ENCODE data around the gene ZNF615.
A peak's percentile ranks its signal among the peaks of the same experiment; 100 is the strongest.
"Not testable (repeated sequence)": the region's sequence is repeated elsewhere in the genome, so short reads cannot be mapped to it uniquely, and the experiment has no call there.

ZNF615 gene

DNA sequence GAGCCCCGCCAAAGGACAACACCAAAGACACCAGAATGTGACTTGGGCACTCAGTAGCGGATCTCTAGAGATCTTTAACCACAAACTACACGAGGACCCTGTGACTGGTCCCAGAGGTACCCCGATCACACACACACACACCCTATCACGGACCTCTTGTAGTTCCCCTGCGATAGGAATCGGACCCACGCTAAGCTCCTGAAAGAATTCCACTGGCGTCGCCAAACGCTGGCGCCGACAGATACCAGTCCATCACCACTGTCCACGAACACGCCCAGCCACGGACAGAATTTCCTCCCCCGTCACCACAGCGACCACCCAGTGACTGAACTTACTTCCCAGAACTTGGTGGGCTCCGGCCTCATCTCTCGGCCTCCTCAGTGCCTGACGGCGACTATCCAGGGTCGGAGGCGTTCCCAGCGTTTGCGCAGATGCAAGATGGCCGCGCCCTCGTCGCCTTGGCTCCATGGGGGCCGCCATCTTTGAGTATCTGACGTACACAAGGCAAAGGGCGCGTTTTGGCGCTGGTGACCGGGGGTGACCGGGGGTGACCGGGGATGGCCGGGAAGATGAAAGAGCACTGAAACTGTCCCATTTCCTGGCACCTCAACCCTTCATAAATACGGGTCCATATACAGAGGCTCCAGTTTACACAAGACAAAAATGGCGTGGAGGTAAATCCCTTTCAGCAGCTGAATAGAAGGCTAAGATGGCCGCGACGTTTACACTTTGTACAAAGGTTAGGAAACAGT lies at the start of gene ZNF615:
Gene ZNF615 (minus strand): TSS at position 406 of the 752 bp plus-strand sequence. CDS start 4,500 bp downstream, outside the sequence.
- peaks cover 8 to 22% (median 12%) of the 10 kb centered on the region in 5 donors for H3K36me3 ChIP-seq (ENCODE audit: control insufficient read depth in 5 of 5, insufficient read depth in 5 of 5, low read length in 5 of 5)
- H3K9ac ChIP-seq (ENCODE audit: low read length in 5 of 5), result peak within 1 kb of the TSS; percentile 89 to 97 (median 95)
- no peaks in the 10 kb centered on the region for H3K27me3 ChIP-seq (ENCODE audit: control insufficient read depth in 5 of 5, insufficient read depth in 4 of 5, low read length in 5 of 5)
- peaks cover 3 to 28% (median 13%) of the 10 kb centered on the region in 5 donors for H3K9me3 ChIP-seq (ENCODE audit: control insufficient read depth in 5 of 5, low read length in 5 of 5)
- peaks cover 4 to 15% (median 11%) of the 10 kb centered on the region in 5 donors for H3K4me1 ChIP-seq (ENCODE audit: control insufficient read depth in 5 of 5, insufficient read depth in 5 of 5, low read length in 5 of 5)
- H3K4me3 ChIP-seq (ENCODE audit: low read depth in 1 of 5, low read length in 5 of 5), result peak within 1 kb of the TSS; percentile 98 to 100 (median 99)
- H3K27ac ChIP-seq (ENCODE audit: low read depth, low read length), result peak within 1 kb of the TSS; percentile 77

- not testable (repeated sequence) for H3K4me1 ChIP-seq (ENCODE audit: control insufficient read depth in 5 of 5, insufficient read depth in 5 of 5, low read length in 5 of 5); H3K27ac ChIP-seq (ENCODE audit: low read depth, low read length); H3K9ac ChIP-seq (ENCODE audit: low read length in 5 of 5); H3K36me3 ChIP-seq (ENCODE audit: control insufficient read depth in 5 of 5, insufficient read depth in 5 of 5, low read length in 5 of 5); H3K27me3 ChIP-seq (ENCODE audit: control insufficient read depth in 5 of 5, insufficient read depth in 4 of 5, low read length in 5 of 5)
- H3K4me3 ChIP-seq (ENCODE audit: low read depth in 1 of 5, low read length in 5 of 5), result peak overlapping the region in 1 of 5 donors; percentile 17
- peaks cover 18 to 58% (median 44%) of the 10 kb centered on the region in 5 donors for H3K9me3 ChIP-seq (ENCODE audit: control insufficient read depth in 5 of 5, low read length in 5 of 5)
These were observed 48.5 kb upstream of the ZNF615 start for GRCh38 chr19:52056480-52056879.

GRCh38 chr19:52051736-52052135 lies 43.7 kb upstream of the ZNF615 start:
- not testable (repeated sequence) for H3K9ac ChIP-seq (ENCODE audit: low read length in 5 of 5); H3K36me3 ChIP-seq (ENCODE audit: control insufficient read depth in 5 of 5, insufficient read depth in 5 of 5, low read length in 5 of 5); H3K27me3 ChIP-seq (ENCODE audit: control insufficient read depth in 5 of 5, insufficient read depth in 4 of 5, low read length in 5 of 5); H3K27ac ChIP-seq (ENCODE audit: low read depth, low read length)
- Histone ChIP-seq H3K4me1 (ENCODE audit: control insufficient read depth in 5 of 5, insufficient read depth in 5 of 5, low read length in 5 of 5) (peaks cover 0 to 15% (median 10%) of the 10 kb centered on the region in 5 donors), H3K4me3 (ENCODE audit: low read depth in 1 of 5, low read length in 5 of 5) (peak overlapping the region in 3 of 5 donors; percentile 28 to 40 (median 33)), H3K9me3 (ENCODE audit: control insufficient read depth in 5 of 5, low read length in 5 of 5) (peaks cover 5 to 29% (median 21%) of the 10 kb centered on the region in 5 donors)

DNA sequence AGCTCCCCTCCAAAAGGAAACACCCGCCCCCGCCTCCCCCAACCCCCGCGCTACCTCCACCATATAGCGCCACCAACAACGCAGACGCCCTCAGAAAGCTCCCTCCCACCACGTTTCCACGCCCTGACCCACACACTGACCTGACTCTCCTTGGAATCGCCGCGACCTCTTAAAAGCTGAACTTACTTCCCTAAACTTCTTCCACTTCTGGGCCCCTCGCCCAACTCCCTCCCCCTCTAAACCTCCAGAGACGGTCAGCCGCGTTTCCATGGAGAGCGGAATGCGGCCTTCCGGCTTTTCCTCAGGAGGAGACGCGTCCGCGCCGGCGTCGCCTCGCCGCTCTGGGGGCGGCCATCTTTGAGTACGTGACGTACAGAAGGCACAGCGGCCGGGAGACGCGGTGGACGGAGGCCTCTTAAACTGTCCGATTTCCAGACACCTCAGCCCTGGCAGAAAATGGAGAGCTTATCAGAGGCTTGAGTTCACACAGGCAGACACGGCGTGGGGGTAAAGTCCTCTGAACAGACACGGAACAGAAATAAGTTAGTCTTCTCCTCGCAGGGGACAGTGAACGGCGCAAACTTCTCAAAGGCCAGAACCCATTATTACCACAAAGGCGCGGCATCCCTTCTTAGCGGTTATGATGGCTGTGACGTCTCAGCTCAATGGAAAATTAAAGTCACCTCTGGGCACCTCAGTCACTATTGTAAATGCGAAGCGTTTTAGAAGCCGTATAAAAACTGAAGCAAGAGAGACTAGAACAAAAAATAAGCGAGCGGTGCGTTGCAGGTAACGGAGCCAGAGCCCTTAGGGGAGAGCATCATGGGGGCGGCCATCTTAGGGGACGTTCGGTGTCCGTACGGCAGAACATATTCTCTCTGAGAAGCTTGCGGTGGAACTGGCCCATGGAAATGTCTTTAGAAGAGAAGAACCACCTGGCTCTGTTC lies 40.8 kb upstream of the ZNF615 start, which contains the start of gene ZNF432:
Gene ZNF432 (minus strand): TSS at position 284 of the 947 bp plus-strand sequence. CDS start 1,970 bp downstream, outside the sequence.
- peaks cover 11 to 21% (median 13%) of the 10 kb centered on the region in 5 donors for H3K36me3 ChIP-seq (ENCODE audit: control insufficient read depth in 5 of 5, insufficient read depth in 5 of 5, low read length in 5 of 5)
- peak within 1 kb of the TSS; percentile 96 for H3K27ac ChIP-seq (ENCODE audit: low read depth, low read length)
- no peaks in the 10 kb centered on the region for H3K27me3 ChIP-seq (ENCODE audit: control insufficient read depth in 5 of 5, insufficient read depth in 4 of 5, low read length in 5 of 5)
- peaks cover 5 to 24% (median 17%) of the 10 kb centered on the region in 5 donors for H3K9me3 ChIP-seq (ENCODE audit: control insufficient read depth in 5 of 5, low read length in 5 of 5)
- H3K4me1 ChIP-seq (ENCODE audit: control insufficient read depth in 5 of 5, insufficient read depth in 5 of 5, low read length in 5 of 5), result peaks cover 0 to 15% (median 10%) of the 10 kb centered on the region in 5 donors
- peak within 1 kb of the TSS; percentile 84 to 100 (median 92) for H3K4me3 ChIP-seq (ENCODE audit: low read depth in 1 of 5, low read length in 5 of 5)
- peak within 1 kb of the TSS; percentile 87 to 97 (median 88) for H3K9ac ChIP-seq (ENCODE audit: low read length in 5 of 5)

- Histone ChIP-seq H3K4me3 (ENCODE audit: low read depth in 1 of 5, low read length in 5 of 5) (peak overlapping the region; percentile 23 to 58 (median 32)), H3K27me3 (ENCODE audit: control insufficient read depth in 5 of 5, insufficient read depth in 4 of 5, low read length in 5 of 5) (no peaks in the 10 kb centered on the region), H3K9ac (ENCODE audit: low read length in 5 of 5) (no peak overlapping the region), H3K9me3 (ENCODE audit: control insufficient read depth in 5 of 5, low read length in 5 of 5) (peaks cover 51 to 74% (median 54%) of the 10 kb centered on the region in 5 donors), H3K4me1 (ENCODE audit: control insufficient read depth in 5 of 5, insufficient read depth in 5 of 5, low read length in 5 of 5) (no peaks in the 10 kb centered on the region), H3K36me3 (ENCODE audit: control insufficient read depth in 5 of 5, insufficient read depth in 5 of 5, low read length in 5 of 5) (peaks cover 62 to 83% (median 75%) of the 10 kb centered on the region in 5 donors), H3K27ac (ENCODE audit: low read depth, low read length) (no peak overlapping the region)
These were observed 31.2 kb upstream of the ZNF615 start for GRCh38 chr19:52039169-52039568.

DNA sequence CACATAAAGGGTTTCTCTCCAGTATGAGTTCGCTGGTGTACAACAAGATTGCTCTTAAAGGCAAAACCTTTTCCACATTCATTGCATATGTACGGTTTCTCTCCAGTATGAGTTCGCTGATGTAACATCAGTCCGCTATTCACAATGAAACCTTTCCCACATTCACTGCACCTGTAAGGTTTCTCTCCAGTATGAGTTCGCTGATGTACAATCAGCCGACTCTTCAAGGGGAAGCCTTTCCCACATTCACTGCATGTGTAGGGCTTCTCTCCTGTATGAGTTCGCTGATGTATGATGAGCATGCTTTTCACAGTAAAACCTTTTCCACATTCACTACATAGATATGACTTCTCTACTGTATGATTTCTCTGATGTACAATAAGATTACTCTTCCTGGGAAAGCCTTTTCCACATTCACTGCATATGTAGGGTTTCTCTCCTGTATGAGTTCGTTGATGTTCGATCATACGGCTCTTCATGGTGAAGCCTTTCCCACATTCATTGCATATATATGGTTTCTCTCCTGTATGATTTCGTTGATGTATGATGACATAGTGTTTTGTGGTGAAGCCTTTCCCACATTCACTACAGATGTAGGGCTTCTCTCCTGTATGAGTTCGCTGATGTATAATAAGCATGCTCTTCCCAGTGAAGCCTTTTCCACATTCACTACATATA lies 26.2 kb upstream of the ZNF615 start:
- Histone ChIP-seq H3K36me3 (ENCODE audit: control insufficient read depth in 5 of 5, insufficient read depth in 5 of 5, low read length in 5 of 5) (peaks cover 50 to 56% (median 52%) of the 10 kb centered on the region in 5 donors), H3K9me3 (ENCODE audit: control insufficient read depth in 5 of 5, low read length in 5 of 5) (peaks cover 68 to 88% (median 75%) of the 10 kb centered on the region in 5 donors)

GRCh38 chr19:52028780-52029123 lies 20.7 kb upstream of the ZNF615 start:
- peak overlapping the region; percentile 91 to 99 (median 98) for H3K9ac ChIP-seq (ENCODE audit: low read length in 5 of 5)

More for the DNA sequence above, 26.2 kb upstream of the ZNF615 start:
- Histone ChIP-seq H3K27me3 (ENCODE audit: control insufficient read depth in 5 of 5, insufficient read depth in 4 of 5, low read length in 5 of 5) (no peaks in the 10 kb centered on the region), H3K27ac (ENCODE audit: low read depth, low read length) (no peak overlapping the region), H3K4me3 (ENCODE audit: low read depth in 1 of 5, low read length in 5 of 5) (peak overlapping the region; percentile 30 to 66 (median 53)), H3K9ac (ENCODE audit: low read length in 5 of 5) (no peak overlapping the region), H3K4me1 (ENCODE audit: control insufficient read depth in 5 of 5, insufficient read depth in 5 of 5, low read length in 5 of 5) (no peaks in the 10 kb centered on the region)

DNA sequence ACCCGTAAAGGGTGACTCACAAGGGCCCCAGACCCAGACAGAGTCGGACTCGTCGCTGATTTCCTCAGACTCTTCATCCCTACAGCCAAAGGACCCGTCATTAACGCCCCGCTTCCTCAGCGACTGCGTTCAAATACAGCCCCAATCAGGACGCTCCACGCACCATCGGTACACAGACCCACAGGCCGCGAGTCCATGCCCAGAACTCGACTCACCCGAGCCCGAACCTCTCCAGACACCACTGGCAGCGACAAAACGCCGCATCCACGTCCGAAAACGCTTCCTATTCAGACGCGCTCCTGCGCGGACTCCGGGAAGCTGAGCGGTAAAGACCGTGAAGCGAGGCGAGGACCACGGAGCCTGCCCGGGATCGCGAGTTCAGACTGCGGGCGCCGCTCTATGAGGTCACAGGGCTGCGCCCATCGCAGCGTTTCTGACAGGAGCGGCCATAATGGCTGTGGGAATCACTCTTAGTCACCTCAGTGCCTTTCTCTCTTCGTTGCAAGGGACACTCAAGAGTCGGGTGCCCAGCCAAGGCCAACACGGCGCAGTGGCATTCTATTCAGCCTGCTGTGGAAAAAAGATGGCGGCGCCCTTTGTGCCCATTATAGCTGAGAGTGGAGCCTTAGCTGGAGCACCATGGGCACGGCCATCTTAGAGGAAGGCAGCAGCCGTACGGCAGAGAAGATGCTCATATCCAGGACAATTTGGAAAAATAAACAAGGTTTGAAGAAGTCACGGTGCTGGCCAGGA lies 20.2 kb upstream of the ZNF615 start, which contains the start of gene ZNF614:
Gene ZNF614 (minus strand): TSS at position 353 of the 753 bp plus-strand sequence. CDS start 2,634 bp downstream, outside the sequence.
- peaks cover 17 to 28% (median 25%) of the 10 kb centered on the region in 5 donors for H3K36me3 ChIP-seq (ENCODE audit: control insufficient read depth in 5 of 5, insufficient read depth in 5 of 5, low read length in 5 of 5)
- H3K9me3 ChIP-seq (ENCODE audit: control insufficient read depth in 5 of 5, low read length in 5 of 5), result peaks cover 25 to 47% (median 40%) of the 10 kb centered on the region in 5 donors
- no peaks in the 10 kb centered on the region for H3K27me3 ChIP-seq (ENCODE audit: control insufficient read depth in 5 of 5, insufficient read depth in 4 of 5, low read length in 5 of 5)
- peak within 1 kb of the TSS; percentile 90 to 100 (median 98) for H3K4me3 ChIP-seq (ENCODE audit: low read depth in 1 of 5, low read length in 5 of 5)
- H3K27ac ChIP-seq (ENCODE audit: low read depth, low read length), result peak within 1 kb of the TSS; percentile 87
- H3K4me1 ChIP-seq (ENCODE audit: control insufficient read depth in 5 of 5, insufficient read depth in 5 of 5, low read length in 5 of 5), result peaks cover 0 to 19% (median 16%) of the 10 kb centered on the region in 5 donors
- H3K9ac ChIP-seq (ENCODE audit: low read length in 5 of 5), result peak within 1 kb of the TSS; percentile 91 to 99 (median 98)

More at GRCh38 chr19:52028780-52029123, 20.7 kb upstream of the ZNF615 start:
- peaks cover 19 to 27% (median 20%) of the 10 kb centered on the region in 5 donors for H3K36me3 ChIP-seq (ENCODE audit: control insufficient read depth in 5 of 5, insufficient read depth in 5 of 5, low read length in 5 of 5)
- peak overlapping the region; percentile 87 for H3K27ac ChIP-seq (ENCODE audit: low read depth, low read length)
- no peaks in the 10 kb centered on the region for H3K27me3 ChIP-seq (ENCODE audit: control insufficient read depth in 5 of 5, insufficient read depth in 4 of 5, low read length in 5 of 5)
- peaks cover 28 to 47% (median 40%) of the 10 kb centered on the region in 5 donors for H3K9me3 ChIP-seq (ENCODE audit: control insufficient read depth in 5 of 5, low read length in 5 of 5)
- peaks cover 0 to 19% (median 16%) of the 10 kb centered on the region in 5 donors for H3K4me1 ChIP-seq (ENCODE audit: control insufficient read depth in 5 of 5, insufficient read depth in 5 of 5, low read length in 5 of 5)
- peak overlapping the region; percentile 90 to 100 (median 98) for H3K4me3 ChIP-seq (ENCODE audit: low read depth in 1 of 5, low read length in 5 of 5)

All from subcutaneous abdominal adipose tissue (tissue), 5 donors.